Activated T-cell treated with anti-CD3 and anti-CD28 coated beads for 48 hours (primary cell): ENCODE measurements around the gene LY6G5B.
A peak's percentile ranks its signal among the peaks of the same experiment; 100 is the strongest.

Experiments used
- DNase-seq: peaks from one replicate; pipeline ENCODE4 v3.0.0-alpha.2; 2020; ENCODE audit warnings: low read depth

Gene LY6G5B

DNA sequence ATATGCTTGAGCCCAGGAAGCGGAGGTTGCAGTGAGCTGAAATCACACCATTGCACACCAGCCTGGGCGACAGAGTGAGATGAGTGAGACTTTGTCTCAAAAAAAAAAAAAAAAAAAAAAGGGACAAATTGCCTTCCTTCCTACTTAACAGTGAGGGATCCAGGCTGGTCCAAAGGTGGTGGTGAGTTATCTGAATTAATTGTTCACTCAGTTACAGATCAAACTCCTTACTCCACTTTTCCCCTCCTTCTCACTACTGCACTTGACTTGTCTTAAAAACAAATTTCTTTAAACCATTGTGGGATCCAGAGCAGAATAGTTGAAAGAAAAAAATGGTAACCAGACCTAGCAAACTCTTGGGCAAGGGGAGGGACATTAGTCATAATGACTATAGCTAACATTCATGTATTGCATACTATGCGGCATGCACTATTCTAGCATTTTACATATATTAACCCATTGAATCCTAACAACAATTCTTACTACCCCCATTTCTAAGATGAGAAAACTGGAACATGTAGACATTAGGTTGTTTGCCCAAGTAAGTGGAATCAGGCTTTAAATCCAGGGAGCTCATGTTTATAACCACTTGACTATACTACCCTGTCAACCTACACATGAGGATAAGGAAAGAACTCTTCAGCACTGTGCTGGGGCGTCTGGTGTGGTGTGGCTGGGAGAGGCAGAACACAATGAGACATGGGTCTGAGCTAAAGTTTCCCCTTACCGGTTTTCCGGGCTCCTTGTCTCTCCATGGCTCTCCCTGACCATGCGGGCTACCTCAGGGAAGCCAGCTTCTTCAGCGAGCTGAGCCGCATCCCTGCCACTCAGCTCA lies 6.4 kb upstream of the LY6G5B start:
- no peak for DNase-seq

- no peak for DNase-seq
Observed at GRCh38 chr6:31663961-31664789, 5.6 kb upstream of the LY6G5B start.

GRCh38 chr6:31664790-31665500 lies 4.8 kb upstream of the LY6G5B start, which contains the start of gene GPANK1:
Gene GPANK1, minus strand, starts transcription at chr6:31664997. Its CDS starts 519 bp downstream, at chr6:31664478.
- peak; percentile 81 for DNase-seq

GRCh38 chr6:31665501-31666336 lies 4.1 kb upstream of the LY6G5B start, which contains the start of gene CSNK2B:
Gene CSNK2B, plus strand, starts transcription at chr6:31666080. Its CDS starts 752 bp downstream, at chr6:31666832.
- DNase-seq = peak; percentile 95

GRCh38 chr6:31666337-31666965 lies 3.3 kb upstream of the LY6G5B start:
- no peak for DNase-seq

DNA sequence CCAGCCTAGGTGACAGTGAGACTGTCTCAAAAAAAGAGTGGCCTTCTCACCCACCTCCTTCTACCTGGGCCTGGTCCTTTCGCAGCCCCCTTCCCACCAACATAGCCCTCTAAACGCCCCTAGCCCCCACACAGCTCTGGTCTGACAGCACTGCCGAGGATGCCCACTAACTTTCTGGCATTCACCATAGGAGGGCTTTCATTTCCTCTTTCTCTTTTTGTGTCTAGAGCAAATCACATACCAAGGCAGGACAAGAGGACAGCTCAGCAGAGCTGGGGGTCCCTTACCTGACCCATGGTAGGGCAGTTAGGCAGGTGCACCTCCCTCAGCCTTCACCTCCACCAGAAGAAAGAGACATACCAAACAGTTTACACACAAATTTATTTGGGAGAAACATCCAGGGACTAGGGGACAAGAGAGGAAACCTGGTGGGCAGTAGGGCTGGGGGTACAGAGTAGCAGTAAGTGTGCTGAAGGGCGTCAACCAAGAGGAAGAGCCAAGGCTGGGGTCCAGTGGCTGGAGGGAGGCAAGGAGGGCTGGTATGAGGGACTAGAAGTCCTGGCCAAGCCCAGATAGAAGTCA lies 6.6 kb downstream of the LY6G5B start:
- no peak for DNase-seq

- no peak for DNase-seq
Observed at GRCh38 chr6:31676904-31677303, 7.1 kb downstream of the LY6G5B start.

DNA sequence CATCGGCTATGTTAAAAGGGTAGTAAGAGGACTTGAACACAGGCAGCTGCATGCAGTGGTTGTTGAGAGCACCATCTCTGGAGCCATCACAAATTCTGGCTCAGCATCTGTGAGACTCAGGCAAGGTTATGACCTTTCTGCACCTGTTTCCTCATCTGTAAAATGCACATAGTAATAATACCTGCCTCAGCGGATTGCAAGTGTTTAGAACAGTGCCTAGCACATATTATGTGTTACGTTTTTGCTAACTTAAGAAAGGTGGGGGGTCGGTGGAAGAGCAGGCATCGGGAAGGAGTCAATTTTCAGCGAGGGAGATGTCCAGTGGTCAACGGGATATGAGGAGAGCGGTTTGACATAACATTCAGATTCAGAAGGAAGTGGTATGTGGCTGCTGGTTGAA lies 8.2 kb downstream of the LY6G5B start:
- DNase-seq = no peak

GRCh38 chr6:31680226-31681134 lies 10.7 kb downstream of the LY6G5B start, which contains the start of gene LY6G5C:
Gene LY6G5C, minus strand, starts transcription at chr6:31681067. Its CDS starts 694 bp downstream, at chr6:31680373.
- DNase-seq = peak; percentile 56

DNA sequence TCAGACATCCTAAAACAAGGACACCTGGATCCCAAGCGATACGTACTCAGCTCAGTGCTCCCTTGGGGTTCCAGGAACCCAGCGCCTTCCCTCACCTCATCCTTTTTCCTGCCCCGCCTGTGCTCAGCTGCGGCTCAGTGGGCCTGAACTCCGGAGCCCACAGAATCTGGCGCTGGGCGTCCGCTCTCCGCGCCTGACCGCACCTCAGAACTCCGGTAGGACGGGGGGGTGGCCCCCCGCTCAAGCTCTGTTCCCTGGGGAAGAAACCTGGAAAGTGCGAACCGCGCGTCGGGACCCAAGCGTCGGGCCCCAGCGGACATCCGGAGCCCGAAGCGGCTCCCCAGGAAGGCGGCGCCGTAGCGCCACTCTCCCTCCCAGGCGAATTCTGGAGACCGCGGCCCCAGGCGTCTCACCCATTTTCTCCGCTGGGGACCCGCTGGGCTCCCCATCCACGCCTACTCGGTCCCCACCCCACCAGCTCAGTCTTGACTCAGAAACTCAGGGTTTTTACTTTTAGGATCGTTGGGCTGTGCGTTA lies 11.4 kb downstream of the LY6G5B start:
- DNase-seq = no peak

DNA sequence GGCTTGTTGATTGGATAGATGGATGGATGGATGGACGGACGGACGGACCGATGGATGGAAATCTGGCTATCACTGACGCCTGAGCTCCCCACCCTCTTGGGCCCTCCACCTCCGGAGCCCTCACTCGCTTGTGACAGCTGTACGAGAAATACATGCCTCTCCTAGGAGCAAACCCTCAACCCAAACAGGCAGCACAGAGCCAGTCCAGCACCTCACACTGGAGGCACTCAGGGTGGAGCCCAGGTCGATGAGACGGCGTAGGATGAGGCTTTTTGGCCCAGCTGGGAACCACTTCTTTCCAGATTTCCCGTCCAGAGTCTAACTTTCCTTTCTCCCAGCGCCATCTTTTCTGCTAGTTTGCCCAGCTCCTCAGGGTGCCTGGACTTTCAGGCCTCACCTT lies 13.8 kb downstream of the LY6G5B start:
- no peak for DNase-seq

- no peak for DNase-seq
Observed at GRCh38 chr6:31686483-31686882, 16.7 kb downstream of the LY6G5B start.

DNA sequence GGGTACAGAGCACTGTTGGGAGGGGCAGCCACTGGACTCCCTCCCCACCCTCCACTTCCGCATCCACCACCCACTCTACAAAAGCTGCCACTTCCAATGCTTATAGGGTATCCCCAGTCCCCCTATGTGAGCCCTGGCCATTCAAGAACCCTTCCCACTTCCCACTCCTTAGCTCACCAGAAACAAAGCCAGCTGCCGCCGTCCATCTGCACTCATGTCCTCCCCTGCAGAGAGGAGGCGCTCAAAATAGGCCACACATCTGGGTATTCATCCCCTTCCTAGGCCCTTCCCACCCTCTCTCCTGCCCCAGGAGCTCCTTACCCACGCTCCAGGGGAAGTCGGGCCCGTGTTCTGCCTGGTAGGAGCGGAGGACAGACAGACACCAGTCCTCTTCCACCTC lies 17.5 kb downstream of the LY6G5B start:
- no peak for DNase-seq

GRCh38 chr6:31687860-31688693 lies 18.3 kb downstream of the LY6G5B start:
- no peak for DNase-seq

DNA sequence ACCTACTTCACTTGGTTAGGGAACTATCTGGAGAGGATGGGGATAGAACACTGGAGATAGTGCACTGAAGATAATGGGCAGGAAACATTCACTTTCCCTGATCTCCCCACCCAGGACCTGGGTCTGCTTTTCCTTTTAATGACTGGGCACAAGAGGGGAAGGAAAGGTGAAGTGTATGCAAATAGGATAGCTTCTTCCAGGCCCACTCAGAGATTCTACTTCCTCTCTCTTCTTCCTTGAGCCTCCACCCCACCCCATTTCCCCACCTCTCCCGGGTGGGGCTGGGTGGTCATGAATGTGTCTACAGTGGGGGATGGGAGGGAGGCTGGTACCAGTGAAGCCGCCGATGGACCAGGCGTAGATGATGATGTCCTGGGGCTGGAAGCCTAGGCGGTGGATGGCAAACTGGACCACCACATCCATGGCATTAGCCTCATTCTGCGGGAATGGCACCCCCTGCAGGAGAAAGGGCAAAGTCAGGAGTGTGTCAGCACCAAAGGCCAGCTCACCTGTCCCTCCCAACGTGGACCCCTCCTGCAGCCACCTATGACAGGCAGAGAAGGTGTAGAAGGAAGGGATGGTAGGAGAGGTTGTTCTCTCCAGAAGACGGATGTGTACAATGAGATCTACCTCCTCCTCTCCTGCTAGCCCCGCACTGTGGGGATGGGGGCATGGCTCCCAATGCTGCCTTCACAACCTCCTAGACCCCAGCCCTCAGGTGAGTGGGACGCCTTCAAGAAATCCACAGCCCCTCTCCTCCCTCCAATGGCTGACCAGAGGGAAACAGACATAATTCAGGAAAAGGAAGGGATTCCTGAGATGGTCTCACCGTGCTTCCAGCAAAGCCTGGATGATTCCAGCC lies 19.7 kb downstream of the LY6G5B start:
- DNase-seq = no peak

DNA sequence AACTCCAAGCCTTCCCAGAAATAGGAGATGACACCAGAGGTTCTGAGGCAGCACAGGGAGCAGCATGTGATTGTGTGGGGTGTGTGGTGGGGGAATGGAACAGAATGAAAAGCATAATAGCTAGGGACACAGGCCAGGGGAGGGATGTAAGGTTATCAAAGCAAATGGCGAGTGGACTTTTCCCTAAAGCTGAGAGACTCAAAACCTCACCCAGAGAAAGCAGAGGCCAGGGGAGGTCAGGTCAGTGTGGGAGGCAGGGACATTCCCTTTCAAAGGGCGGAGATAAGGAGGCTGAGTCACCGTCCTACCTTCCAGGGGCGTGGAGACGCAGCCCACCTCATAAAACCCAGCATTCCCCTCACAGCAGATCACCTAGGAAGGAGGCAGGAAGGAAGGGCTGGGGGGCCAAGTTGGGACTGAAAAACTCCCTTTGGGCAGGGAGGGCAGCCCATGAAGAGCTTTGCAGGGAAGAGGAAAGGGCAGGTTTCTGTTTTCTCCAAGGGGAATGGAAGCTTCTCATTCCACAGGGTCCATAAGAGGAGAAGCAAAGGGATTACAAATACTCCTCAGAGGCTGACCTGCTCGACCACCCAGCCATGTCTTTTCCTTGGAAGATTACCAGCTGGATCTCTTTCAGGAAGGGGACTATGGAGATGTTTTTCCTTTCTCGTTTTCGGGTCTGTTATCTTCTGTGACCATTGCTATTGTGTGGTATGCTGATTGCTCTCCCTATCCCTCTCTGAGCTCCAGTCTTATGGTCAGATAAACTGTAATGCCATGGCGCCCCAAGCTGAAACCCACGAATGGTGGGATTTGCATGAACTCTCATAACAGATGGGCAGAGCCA lies 20.7 kb downstream of the LY6G5B start:
- no peak for DNase-seq
